Umbilical cord (tissue), 2 donors: Measurements from ENCODE around the gene LINC00237. TPM values are rescaled to one million over a fixed set of nuclear protein-coding genes. Genes with fewer than 3 reads are reported as not detected.

Experiments used
- DNase-seq: peaks from one replicate; pipeline ENCODE4 v3.0.0-alpha.2; 2015; ENCODE audit warnings: low spot score
- total RNA-seq: library from RNA; depleted of rRNA; stranded (reverse); fragments of >200 nt; gene quantifications from one replicate; pipeline ENCODE4 v1.2.3, GENCODE V29; 2014; ENCODE audit warnings: low replicate concordance; ENCODE audit not compliant: insufficient read depth

Gene LINC00237
- total RNA-seq, 1 donor from 2014 or later: 4.3 TPM

GRCh38 chr20:21099751-21100577 lies 6.2 kb downstream of the LINC00237 start:
- DNase-seq: no peak

DNA sequence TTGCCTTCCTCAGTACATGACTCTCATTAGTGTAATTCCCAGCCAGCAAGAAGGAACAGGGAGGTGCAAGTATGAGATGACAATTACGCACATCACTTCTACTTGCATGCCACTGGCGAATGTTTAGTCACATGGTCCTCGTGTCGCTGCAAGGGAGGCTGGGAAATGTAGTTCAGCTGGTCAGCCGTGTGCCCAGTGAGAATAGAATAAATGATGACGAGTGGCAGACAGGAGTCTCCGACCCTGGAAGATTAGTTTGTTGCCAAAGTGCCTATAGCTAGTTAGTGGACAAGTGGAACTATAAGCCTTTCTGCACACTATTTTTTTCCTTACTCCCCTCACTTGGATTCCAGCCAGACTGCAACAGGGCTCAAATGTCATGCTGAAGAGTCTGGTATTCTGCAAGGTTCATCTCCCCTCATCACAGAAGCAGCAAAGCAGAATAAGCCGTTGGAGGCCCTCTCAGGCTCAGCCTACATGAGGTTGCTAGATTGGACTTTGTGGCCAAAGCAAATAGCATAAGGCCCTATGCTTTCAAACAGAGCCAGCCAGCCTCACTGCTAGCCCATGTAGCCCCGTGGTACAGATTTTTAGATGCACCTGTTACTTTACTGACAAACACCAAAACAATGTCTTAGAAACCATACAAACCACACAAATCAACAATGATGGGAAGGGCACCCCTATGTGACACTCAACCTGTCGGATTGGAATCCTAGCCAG lies 9.7 kb downstream of the LINC00237 start:
- no peak for DNase-seq

GRCh38 chr20:21092806-21093205 lies 13.4 kb downstream of the LINC00237 start:
- no peak for DNase-seq

DNA sequence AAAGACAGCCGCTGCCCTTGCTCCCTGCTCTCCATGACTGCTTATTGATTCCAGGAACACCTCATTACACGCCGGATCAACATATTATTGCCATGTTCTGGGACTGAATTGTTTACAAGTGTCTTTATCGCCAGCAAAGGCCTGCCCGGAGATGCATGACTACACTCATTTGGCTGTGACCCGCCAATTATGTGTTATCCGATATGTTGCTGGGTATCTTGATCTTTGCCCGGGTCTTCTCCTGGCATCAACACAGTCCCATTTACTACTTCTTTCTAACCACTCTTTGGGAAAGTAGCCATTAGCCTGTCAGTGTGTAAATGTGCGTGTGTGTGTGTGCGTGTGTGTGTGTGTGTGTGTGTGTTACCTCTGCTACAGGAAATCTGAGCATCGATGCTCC lies 15.4 kb downstream of the LINC00237 start:
- DNase-seq: no peak

DNA sequence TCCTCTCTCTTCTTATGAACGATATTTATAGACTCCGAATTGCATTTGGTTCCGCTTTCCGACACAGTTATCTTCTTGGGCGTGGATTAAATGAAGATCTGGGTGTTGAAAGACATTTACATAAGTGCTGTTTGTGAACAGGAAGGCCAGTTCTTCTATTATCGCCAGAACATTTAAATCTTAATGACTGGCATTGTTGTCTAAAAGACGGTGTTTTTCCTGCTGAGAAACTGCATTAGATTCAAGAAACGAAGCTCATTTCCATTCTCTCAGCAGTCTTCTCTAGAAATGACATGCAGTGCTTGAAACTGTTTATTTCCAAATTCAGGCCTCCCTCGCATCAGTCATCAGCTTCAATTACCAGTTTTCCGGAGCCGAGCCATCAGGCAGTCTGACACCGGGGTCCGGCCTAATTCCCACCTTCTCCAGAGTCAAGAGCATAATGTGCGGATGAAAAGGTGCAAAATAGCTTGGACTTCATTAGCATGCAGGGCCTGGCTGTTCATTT lies 16.0 kb downstream of the LINC00237 start:
- no peak for DNase-seq

GRCh38 chr20:21089391-21089790 lies 16.8 kb downstream of the LINC00237 start:
- DNase-seq: no peak

DNA sequence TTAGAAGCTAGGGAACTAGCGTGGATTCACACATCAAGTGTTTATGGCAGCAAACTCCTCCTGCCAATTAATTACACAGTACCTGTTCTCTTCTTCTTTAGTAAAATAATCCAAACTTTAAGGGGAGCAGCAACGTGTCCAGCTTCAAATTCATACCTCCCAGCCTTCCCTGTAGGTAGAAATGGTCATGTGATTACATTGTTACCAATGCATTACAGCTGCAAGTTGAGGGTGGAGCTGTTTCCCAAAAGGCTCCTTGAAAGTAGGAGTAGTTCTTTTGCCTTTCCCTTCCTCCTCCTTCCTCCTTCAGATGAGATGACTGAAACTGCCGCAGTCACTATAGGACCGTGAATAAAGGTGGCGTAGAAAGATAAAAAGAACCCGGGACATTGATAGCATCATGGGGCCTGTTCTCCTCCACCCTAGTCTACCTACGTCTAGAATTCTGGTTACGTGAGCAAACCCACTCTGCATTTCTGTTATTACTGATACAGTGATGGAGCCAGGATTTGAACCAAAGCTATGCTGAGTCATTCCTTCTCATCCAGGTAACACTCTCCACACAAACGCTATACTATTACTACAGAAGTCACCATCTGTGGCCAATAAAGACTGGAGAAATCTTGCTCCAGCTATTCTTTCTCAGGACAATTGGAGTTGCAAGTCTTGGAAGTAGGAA lies 18.2 kb downstream of the LINC00237 start:
- no peak for DNase-seq

- DNase-seq: no peak
Measured at GRCh38 chr20:21083825-21084325, 22.3 kb downstream of the LINC00237 start.

GRCh38 chr20:21082584-21082983 lies 23.6 kb downstream of the LINC00237 start:
- DNase-seq: no peak

DNA sequence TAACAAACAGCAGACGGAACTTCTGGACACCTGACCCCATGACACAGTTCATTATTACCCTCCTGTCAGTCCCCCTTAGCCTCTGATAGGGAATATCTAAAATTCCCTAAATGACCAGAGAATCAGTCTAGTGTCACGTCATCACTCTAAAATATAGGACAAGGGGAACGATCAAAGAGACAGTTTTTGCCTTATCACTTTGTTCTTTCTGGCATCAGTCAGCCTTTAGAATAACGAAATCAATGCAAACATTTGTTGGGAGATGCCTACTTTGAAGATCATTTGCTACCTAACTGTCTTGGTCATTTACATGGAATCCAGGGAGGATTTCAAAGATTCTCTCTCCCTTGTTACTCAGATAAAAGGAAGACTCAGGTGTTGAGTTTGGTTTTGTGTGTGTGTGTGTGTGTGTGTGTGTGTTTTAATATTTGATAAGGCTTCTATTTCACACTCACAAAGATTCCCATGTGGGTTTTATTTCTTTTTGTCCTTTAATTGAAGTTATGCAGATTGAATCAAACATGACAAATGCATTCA lies 28.3 kb downstream of the LINC00237 start:
- DNase-seq: no peak

DNA sequence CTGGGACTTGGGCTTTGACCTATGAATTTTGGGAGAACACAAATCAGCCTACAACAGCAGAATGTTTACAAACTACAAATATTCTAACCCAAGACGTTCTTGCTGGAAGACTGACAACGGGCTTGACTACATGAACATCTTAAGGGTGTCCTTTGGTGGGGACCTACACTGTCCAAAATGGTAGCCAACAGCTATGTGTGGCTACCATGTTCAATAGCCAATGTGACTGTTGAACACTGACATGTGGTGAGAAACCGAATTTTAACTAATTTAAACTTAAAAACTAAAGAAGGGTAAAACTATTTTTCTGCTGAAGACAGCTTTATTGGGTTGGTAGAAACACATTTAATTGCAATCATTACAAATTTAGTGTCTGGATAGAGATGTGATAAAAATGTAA lies 30.1 kb downstream of the LINC00237 start:
- DNase-seq: no peak

GRCh38 chr20:21075471-21075870 lies 30.7 kb downstream of the LINC00237 start:
- DNase-seq: no peak

GRCh38 chr20:21074605-21075336 lies 31.4 kb downstream of the LINC00237 start:
- DNase-seq: no peak

GRCh38 chr20:21067255-21067654 lies 38.9 kb downstream of the LINC00237 start:
- no peak for DNase-seq

DNA sequence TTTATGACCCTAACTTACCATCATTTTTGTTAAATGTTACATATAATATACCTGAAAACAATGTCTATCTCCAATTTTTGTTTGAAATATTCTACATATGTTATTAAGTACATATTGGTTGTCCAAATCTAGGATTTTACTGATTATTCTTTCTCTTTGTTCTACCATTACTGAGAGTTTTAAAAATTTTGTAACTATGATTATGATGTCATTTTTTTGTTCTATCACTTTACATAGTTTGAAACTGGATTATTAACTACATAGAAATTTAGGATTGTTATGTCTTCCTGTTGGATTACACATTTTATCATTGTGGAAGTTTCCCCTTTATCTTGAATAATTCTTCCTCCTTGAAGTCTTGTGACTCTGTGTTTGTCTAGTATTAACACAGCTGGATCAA lies 41.2 kb downstream of the LINC00237 start:
- DNase-seq: no peak

GRCh38 chr20:21063276-21063675 lies 42.9 kb downstream of the LINC00237 start:
- DNase-seq: no peak

GRCh38 chr20:21053002-21053762 lies 53.0 kb downstream of the LINC00237 start:
- no peak for DNase-seq

- no peak for DNase-seq
Measured at GRCh38 chr20:21052686-21053001, 53.5 kb downstream of the LINC00237 start.

DNA sequence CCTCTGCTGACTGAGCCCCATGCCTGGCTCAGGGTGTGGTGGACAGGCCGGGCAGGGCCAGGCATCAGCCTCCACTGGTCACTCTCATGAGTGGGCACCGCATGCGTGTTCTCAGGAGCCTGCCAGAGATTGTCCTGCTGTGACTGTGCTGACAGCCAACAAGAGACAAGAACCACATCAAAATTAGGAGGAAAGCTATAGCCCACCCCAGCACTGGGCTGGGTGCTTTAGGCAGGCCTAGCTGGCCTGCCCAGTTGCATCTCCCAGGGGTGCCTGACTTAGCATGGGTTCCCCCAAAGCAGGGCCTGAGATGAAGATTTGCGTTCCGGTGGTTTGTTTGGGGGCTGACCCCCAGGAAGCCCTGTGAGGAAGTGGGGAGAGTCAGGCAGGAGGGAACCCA lies 53.9 kb downstream of the LINC00237 start:
- no peak for DNase-seq

DNA sequence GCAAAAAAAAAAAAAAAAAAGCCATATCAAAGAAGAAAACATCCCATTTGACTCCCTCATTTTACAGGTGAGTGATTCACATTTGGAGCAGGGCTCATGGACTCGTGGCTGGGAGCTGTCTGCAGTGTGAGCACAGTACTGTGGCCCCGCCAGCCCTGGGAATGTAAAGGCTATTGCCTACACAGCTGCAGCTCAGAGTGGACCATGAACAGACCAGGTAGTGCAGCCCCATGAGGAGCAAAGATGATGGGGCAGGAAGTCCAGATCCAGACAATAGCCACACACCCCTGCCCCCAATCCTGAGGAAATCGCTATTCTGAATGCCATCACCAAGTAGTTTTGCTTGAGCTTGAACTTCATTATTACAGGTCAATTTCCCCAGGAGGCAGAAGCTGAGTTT lies 55.4 kb downstream of the LINC00237 start:
- DNase-seq: no peak
